IMR-90 (cell line): ENCODE measurements around the gene ZFHX3. TPM values are rescaled to one million over a fixed set of nuclear protein-coding genes. Genes with fewer than 3 reads are reported as not detected.

ENCODE experiments used
- ATAC-seq: fragments of 200-7000 bp; cut with Tn5 transposase; 2 replicates; pipeline ENCODE4 v1.9.1; 2020; ENCODE audit warnings: low read depth, mild to moderate bottlenecking, moderate library complexity
- BruUV-seq: library from RNA; stranded (reverse); fragments of 400-500 nt; replicated peaks from 2 replicates; lab custom pipeline; 2021; lab: Mats Ljungman, UMichigan
- CTCF ChIA-PET: fragments of 300-600 bp; formaldehyde crosslinking; extraction: SDS; loops from one replicate; lab custom pipeline; 2021; ENCODE audit warnings: antibody characterized with exemption; lab: Yijun Ruan, JAX
- POLR2A ChIA-PET: fragments of 300-600 bp; sonication (Branson Sonifier 250); formaldehyde crosslinking; loops from one replicate; lab custom pipeline; 2022; ENCODE audit warnings: antibody characterized with exemption; ENCODE audit not compliant: unreplicated experiment; lab: Charles Lee
- DNase-seq: peaks from one replicate; pipeline ENCODE4 v3.0.0; 2013
- H2AFZ ChIP-seq: replicated peaks from 2 replicates; pipeline ENCODE3; 2013; ENCODE audit warnings: low read length, mild to moderate bottlenecking; ENCODE audit not compliant: poor library complexity
- H2AK5ac ChIP-seq: 2 replicates; pipeline ENCODE4 v1.6.1; 2013; ENCODE audit warnings: low read depth, low read length, inconsistent platforms
- H2AK9ac ChIP-seq: replicated peaks from 2 replicates; pipeline ENCODE3; 2013; ENCODE audit warnings: mild to moderate bottlenecking, low read depth, low read length, moderate library complexity; ENCODE audit not compliant: poor library complexity
- H2BK120ac ChIP-seq: 2 replicates; pipeline ENCODE4 v1.6.1; 2013; ENCODE audit warnings: low read depth, low read length, inconsistent platforms
- H2BK15ac ChIP-seq: 3 replicates; pipeline ENCODE4 v1.6.1; 2013; ENCODE audit warnings: low read depth, low read length, inconsistent platforms
- H2BK20ac ChIP-seq: 2 replicates; pipeline ENCODE4 v1.6.1; 2013; ENCODE audit warnings: low read depth, mild to moderate bottlenecking, inconsistent platforms, low read length, moderate library complexity
- H2BK5ac ChIP-seq: 2 replicates; pipeline ENCODE4 v1.6.1; 2013; ENCODE audit warnings: mild to moderate bottlenecking, low read depth, low read length, inconsistent platforms; ENCODE audit not compliant: poor library complexity, severe bottlenecking
- H3K14ac ChIP-seq: replicated peaks from 2 replicates; pipeline ENCODE4 v1.6.1; 2013; ENCODE audit warnings: low read depth, low read length, inconsistent platforms
- H3K18ac ChIP-seq: 2 replicates; pipeline ENCODE4 v1.6.1; 2013; ENCODE audit warnings: low read depth, low read length, control low read depth
- H3K23ac ChIP-seq: 2 replicates; pipeline ENCODE4 v1.6.1; 2013; ENCODE audit warnings: low read depth, low read length, inconsistent platforms
- H3K27ac ChIP-seq: 2 replicates; pipeline ENCODE4 v1.5.1; 2013; ENCODE audit warnings: mild to moderate bottlenecking, control low read depth, low read length; ENCODE audit not compliant: insufficient read depth
- H3K27me3 ChIP-seq: 2 replicates; pipeline ENCODE4 v1.6.1; 2013; ENCODE audit warnings: low read length; ENCODE audit not compliant: control insufficient read depth, insufficient read depth
- H3K36me3 ChIP-seq: 2 replicates; pipeline ENCODE4 v1.6.1; 2013; ENCODE audit warnings: low read length, mixed read lengths; ENCODE audit not compliant: control insufficient read depth, insufficient read depth
- H3K4ac ChIP-seq: 2 replicates; pipeline ENCODE4 v1.6.1; 2013; ENCODE audit warnings: low read depth, low read length, inconsistent platforms
- H3K4me1 ChIP-seq: 2 replicates; pipeline ENCODE4 v1.6.1; 2013; ENCODE audit warnings: low read length, mixed read lengths; ENCODE audit not compliant: control insufficient read depth, insufficient read depth
- H3K4me2 ChIP-seq: 2 replicates; pipeline ENCODE4 v1.6.1; 2013; ENCODE audit warnings: low read depth, mild to moderate bottlenecking, control low read depth, low read length, moderate library complexity
- H3K4me3 ChIP-seq: 2 replicates; pipeline ENCODE4 v1.5.1; 2013; ENCODE audit warnings: low read depth, mild to moderate bottlenecking, control low read depth, low read length, moderate library complexity; ENCODE audit not compliant: insufficient read depth
- H3K56ac ChIP-seq: 2 replicates; pipeline ENCODE4 v1.6.1; 2013; ENCODE audit warnings: low read length, inconsistent platforms; ENCODE audit not compliant: insufficient read depth; ENCODE audit errors: extremely low read depth
- H3K79me1 ChIP-seq, 2 experiments: 2 replicates each; pipeline ENCODE4 v1.6.1; 2013; ENCODE audit warnings: low read length in 2 of 2, inconsistent platforms in 1 of 2, low read depth in 1 of 2
- H3K9ac ChIP-seq: 2 replicates; pipeline ENCODE4 v1.6.1; 2013; ENCODE audit warnings: low read depth, low read length, control low read depth
- H3K9me1 ChIP-seq: 2 replicates; pipeline ENCODE4 v1.6.1; 2013; ENCODE audit warnings: low read length, inconsistent platforms; ENCODE audit not compliant: insufficient read depth
- H3K9me3 ChIP-seq: 2 replicates; pipeline ENCODE4 v1.6.1; 2013; ENCODE audit warnings: low read length; ENCODE audit not compliant: control insufficient read depth, insufficient read depth
- H4K20me1 ChIP-seq: 2 replicates; pipeline ENCODE4 v1.6.1; 2013; ENCODE audit warnings: low read length, inconsistent platforms; ENCODE audit not compliant: insufficient read depth
- H4K5ac ChIP-seq: 2 replicates; pipeline ENCODE4 v1.6.1; 2013; ENCODE audit warnings: mild to moderate bottlenecking, low read depth, low read length, control low read depth
- H4K8ac ChIP-seq, 2 experiments: 2 replicates each; pipeline ENCODE4 v1.6.1; 2013; ENCODE audit warnings: low read depth in 2 of 2, low read length in 2 of 2, control low read depth in 1 of 2, inconsistent platforms in 1 of 2
- H4K91ac ChIP-seq: 2 replicates; pipeline ENCODE4 v1.6.1; 2013; ENCODE audit warnings: low read depth, low read length, inconsistent platforms; ENCODE audit not compliant: insufficient read depth
- CEBPB ChIP-seq: IDR thresholded peaks from 2 replicates; pipeline ENCODE4 v1.6.1; 2012; ENCODE audit warnings: low read depth, low read length, improper control_type of control experiment
- CHD1 ChIP-seq: IDR thresholded peaks from 2 replicates; pipeline ENCODE4 v1.6.1; 2012; ENCODE audit warnings: low read depth, low read length, improper control_type of control experiment
- CTCF ChIP-seq: conservative IDR thresholded peaks from 2 replicates; pipeline ENCODE4 v1.5.1; 2012; ENCODE audit warnings: mild to moderate bottlenecking, low read depth, low read length, improper control_type of control experiment
- FOS ChIP-seq: fragments of 150-350 bp; IDR thresholded peaks from 2 replicates; pipeline ENCODE4 v1.6.1; 2016; ENCODE audit warnings: low read depth, low read length
- MAFK ChIP-seq: IDR thresholded peaks from 2 replicates; pipeline ENCODE4 v1.6.1; 2012; ENCODE audit warnings: low read depth, low read length, improper control_type of control experiment
- POLR2A ChIP-seq: IDR thresholded peaks from 2 replicates; pipeline ENCODE4 v1.6.1; 2012; ENCODE audit warnings: mild to moderate bottlenecking, low read depth, low read length
- RCOR1 ChIP-seq: IDR thresholded peaks from 2 replicates; pipeline ENCODE4 v1.6.1; 2012; ENCODE audit warnings: mild to moderate bottlenecking, low read length, improper control_type of control experiment; ENCODE audit not compliant: insufficient replicate concordance
- RFX5 ChIP-seq: IDR thresholded peaks from 2 replicates; pipeline ENCODE4 v1.8.0; 2012; ENCODE audit warnings: low read depth, mild to moderate bottlenecking, low read length, moderate library complexity
- USF2 ChIP-seq: fragments of 150-350 bp; IDR thresholded peaks from 2 replicates; pipeline ENCODE4 v1.6.1; 2017; ENCODE audit warnings: mild to moderate bottlenecking, antibody characterized with exemption, low read length, low read depth
- WGBS, 2 experiments: methylation state at CpG; one replicate each; pipeline versions ENCODE4 v1.1.5 to v1.1.7; 2013; ENCODE audit warnings: missing lambda C conversion rate in 2 of 2; ENCODE audit not compliant: insufficient read length in 1 of 2; ENCODE audit errors: extremely low coverage in 2 of 2; 5-methylcytosine and 5-hydroxymethylcytosine counted together
- dilution Hi-C: fragments of 300-500 bp; cut with HindIII; formaldehyde crosslinking; loops from one replicate; pipeline ENCODE4 v1.14.3; 2018; ENCODE audit warnings: low sequenced_read_pairs; ENCODE audit not compliant: unreplicated experiment
- in situ Hi-C: fragments of 300-500 bp; cut with MboI; formaldehyde crosslinking; loops from 3 replicates; pipeline ENCODE4 v1.14.3; 2019; ENCODE audit warnings: low sequenced_read_pairs, inconsistent platforms, mixed read lengths
- intact Hi-C: fragments of 100-400 bp; cut with micrococcal nuclease; formaldehyde crosslinking; loops from 2 replicates; pipeline ENCODE4 v1.10.0; 2022
- polyA plus RNA-seq, 3 experiments: library from polyadenylated mRNA; depleted of rRNA; stranded (reverse); fragments of >200 nt; gene quantifications; 2 replicates each; pipeline ENCODE4 v1.2.3, GENCODE V29; 2012; ENCODE audit warnings: low replicate concordance in 1 of 3
- total RNA-seq: library from RNA; depleted of rRNA; stranded (reverse); fragments of >200 nt; gene quantifications from 2 replicates; pipeline ENCODE4 v1.2.3, GENCODE V29; 2012

ZFHX3 gene
- total and polyA plus RNA-seq, 2 of the 4 experiments (the other 2 are of a cell fraction) = 1.4 to 1.7 TPM

GRCh38 chr16:72846594-72846993 lies 201.3 kb downstream of the ZFHX3 start:
- Histone ChIP-seq H3K9ac (no peak overlapping the region), H3K56ac (no peak overlapping the region), H3K18ac (no peak overlapping the region), H3K27ac (no peak overlapping the region), H3K79me1 (peaks cover 18 to 67% of the 10 kb centered on the region in 2 experiments), H4K8ac (no peak overlapping the region), H3K23ac (no peak overlapping the region), H2BK20ac (no peak overlapping the region), H3K4me3 (no peak overlapping the region), H3K14ac (no peak overlapping the region), H2AK5ac (no peak overlapping the region), H3K9me3 (no peaks in the 10 kb centered on the region), H3K36me3 (no peaks in the 10 kb centered on the region), H2BK15ac (no peak overlapping the region), H4K20me1 (no peaks in the 10 kb centered on the region; the same call in 1 of the 2 replicates), H3K4me1 (peaks cover 28% of the 10 kb centered on the region), H2AFZ (no peak overlapping the region), H3K9me1 (peaks cover 16% of the 10 kb centered on the region), H3K4me2 (no peak overlapping the region), H3K4ac (no peak overlapping the region), H4K5ac (no peak overlapping the region), H4K91ac (no peak overlapping the region), H2BK120ac (no peak overlapping the region), H2AK9ac (no peak overlapping the region), H3K27me3 (no peaks in the 10 kb centered on the region), H2BK5ac (no peak overlapping the region)
- dilution Hi-C loops = no loop called here
- no TSS peak for BruUV-seq
- in situ Hi-C loops = loop anchor here (10.0 kb wide), 1 partner anchor 208 kb away; no protein-coding TSS in a partner anchor
- POLR2A ChIA-PET = no interaction called here
- ATAC-seq (no peak), DNase-seq (no peak)
- CTCF ChIA-PET = interaction anchor here (4.2 kb wide), 1 partner anchor 14 kb away, joined by 16 read pairs; no protein-coding TSS in a partner anchor
- no peak for TF ChIP-seq POLR2A
- no peak for TF ChIP-seq RCOR1
- TF ChIP-seq RFX5 = no peak
- no peak for TF ChIP-seq CTCF
- no peak for TF ChIP-seq MAFK
- TF ChIP-seq FOS = no peak
- TF ChIP-seq CHD1 = no peak
- no peak for TF ChIP-seq USF2
- TF ChIP-seq CEBPB = no peak
- intact Hi-C loops = loop anchor here (5.0 kb wide), 1 partner anchor 344 kb away; no protein-coding TSS in a partner anchor
- WGBS, 2 experiments = 95% methylated on average over 5 of the region's 8 CpGs; no CpG with 5 or more reads in 1 of the 2 experiments
